HepG2 (cell line): ENCODE data around the gene VAMP5. TPM values are rescaled to one million over a fixed set of nuclear protein-coding genes. Genes with fewer than 3 reads are reported as not detected.

ENCODE experiments used
- ASH2L ChIP-seq: fragments of 300-600, 200-600 bp; sonication (generic); IDR thresholded peaks from 2 replicates; pipeline ENCODE4 v1.7.0; 2017; ENCODE audit warnings: low read depth, mild to moderate bottlenecking, moderate library complexity, mixed read lengths, low read length; ENCODE audit not compliant: insufficient read length
- ATRX ChIP-seq: sonication (generic); formaldehyde crosslinking; IDR thresholded peaks from 2 replicates; pipeline ENCODE4 v1.4.0; 2020; ENCODE audit warnings: missing genetic modification reagents, borderline replicate concordance
- ELF4 ChIP-seq: sonication (generic); formaldehyde crosslinking; IDR thresholded peaks from 2 replicates; pipeline ENCODE4 v1.5.0; 2020; ENCODE audit warnings: missing genetic modification reagents, mild to moderate bottlenecking, moderate library complexity, borderline replicate concordance
- ERF ChIP-seq: IDR thresholded peaks from 2 replicates; pipeline ENCODE4 v1.6.1; 2018; ENCODE audit warnings: missing biosample characterization, missing genetic modification reagents
- HOXA9 ChIP-seq: sonication (generic); formaldehyde crosslinking; IDR thresholded peaks from 2 replicates; pipeline ENCODE4 v1.8.1; 2022; ENCODE audit warnings: missing genetic modification reagents, mild to moderate bottlenecking, moderate library complexity, borderline replicate concordance
- KLF13 ChIP-seq: sonication (generic); formaldehyde crosslinking; IDR thresholded peaks from 2 replicates; pipeline ENCODE4 v1.4.0; 2020; ENCODE audit warnings: mild to moderate bottlenecking, missing genetic modification reagents
- MXD4 ChIP-seq: IDR thresholded peaks from 2 replicates; pipeline ENCODE4 v1.6.1; 2016; ENCODE audit warnings: mild to moderate bottlenecking, missing biosample characterization, missing genetic modification reagents
- MXI1 ChIP-seq: IDR thresholded peaks from 3 replicates; pipeline ENCODE4 v1.6.1; 2012; ENCODE audit warnings: low read depth, low read length, inconsistent platforms, borderline replicate concordance
- SOX5 ChIP-seq: IDR thresholded peaks from 2 replicates; pipeline ENCODE4 v1.6.1; 2016; ENCODE audit warnings: borderline replicate concordance
- ZNF121 ChIP-seq: sonication (generic); formaldehyde crosslinking; IDR thresholded peaks from 2 replicates; pipeline ENCODE4 v1.5.0; 2020; ENCODE audit warnings: mild to moderate bottlenecking, missing genetic modification reagents
- ZNF317 ChIP-seq: sonication (generic); formaldehyde crosslinking; IDR thresholded peaks from 2 replicates; pipeline ENCODE4 v1.5.0; 2020; ENCODE audit warnings: mild to moderate bottlenecking, missing genetic modification reagents
- ZNF329 ChIP-seq: sonication (generic); formaldehyde crosslinking; IDR thresholded peaks from 2 replicates; pipeline ENCODE4 v1.9.0; 2021; ENCODE audit warnings: low read depth, mild to moderate bottlenecking, missing genetic modification reagents
- ZNF737 ChIP-seq: sonication (generic); formaldehyde crosslinking; IDR thresholded peaks from 2 replicates; pipeline ENCODE4 v1.5.0; 2020; ENCODE audit warnings: missing genetic modification reagents, mild to moderate bottlenecking, borderline replicate concordance
- ZNF768 ChIP-seq: sonication (generic); formaldehyde crosslinking; IDR thresholded peaks from 2 replicates; pipeline ENCODE4 v1.4.0; 2020; ENCODE audit warnings: missing genetic modification reagents
- ZSCAN30 ChIP-seq: sonication (generic); formaldehyde crosslinking; IDR thresholded peaks from 2 replicates; pipeline ENCODE4 v1.5.0; 2020; ENCODE audit warnings: mild to moderate bottlenecking, missing genetic modification reagents
- polyA plus RNA-seq, 8 experiments: library from polyadenylated mRNA; depleted of rRNA in 3 of 8; stranded (reverse) in 7 of 8; unstranded in 1 of 8; fragments of >200 nt; fragmentation: Illumina TruSeq in 4 of 8; extraction: Trizol in 4 of 8; gene quantifications; 2 replicates each; pipeline versions ENCODE4 v1.2.1 to v1.2.3, GENCODE V29; 2011 to 2016; ENCODE audit warnings: low read depth in 4 of 8, missing spikeins in 1 of 8, mixed read lengths in 1 of 8; ENCODE audit not compliant: insufficient read depth in 1 of 8
- total RNA-seq, 5 experiments: library from RNA; depleted of rRNA; stranded (reverse); fragments of >200 nt; fragmentation: Illumina TruSeq; extraction: Trizol; gene quantifications; 2 replicates each; pipeline ENCODE4 v1.2.3, GENCODE V29; 2016; ENCODE audit warnings: low read depth in 1 of 5
- TF ChIP-seq, protein P1 (sequence below): sonication (generic); formaldehyde crosslinking; IDR thresholded peaks from 2 replicates; pipeline ENCODE4 v1.4.0; 2020; ENCODE audit warnings: low read depth, mild to moderate bottlenecking, missing genetic modification reagents
- TF ChIP-seq, protein P2 (sequence below): sonication (generic); formaldehyde crosslinking; IDR thresholded peaks from 2 replicates; pipeline ENCODE4 v1.4.0; 2020; ENCODE audit warnings: missing genetic modification reagents
- TF ChIP-seq, protein P3 (sequence below): sonication (generic); formaldehyde crosslinking; IDR thresholded peaks from 2 replicates; pipeline ENCODE4 v1.4.0; 2020; ENCODE audit warnings: mild to moderate bottlenecking, missing genetic modification reagents
- TF ChIP-seq, protein P4 (sequence below): sonication (generic); formaldehyde crosslinking; IDR thresholded peaks from 2 replicates; pipeline ENCODE4 v1.4.0; 2020; ENCODE audit warnings: mild to moderate bottlenecking, missing genetic modification reagents

The VAMP5 gene
- total and polyA plus RNA-seq, 2 of the 13 experiments (the other 11 are each of a cell fraction or from before 2014, with no cell fraction given), result 7.2 to 56.7 TPM

DNA sequence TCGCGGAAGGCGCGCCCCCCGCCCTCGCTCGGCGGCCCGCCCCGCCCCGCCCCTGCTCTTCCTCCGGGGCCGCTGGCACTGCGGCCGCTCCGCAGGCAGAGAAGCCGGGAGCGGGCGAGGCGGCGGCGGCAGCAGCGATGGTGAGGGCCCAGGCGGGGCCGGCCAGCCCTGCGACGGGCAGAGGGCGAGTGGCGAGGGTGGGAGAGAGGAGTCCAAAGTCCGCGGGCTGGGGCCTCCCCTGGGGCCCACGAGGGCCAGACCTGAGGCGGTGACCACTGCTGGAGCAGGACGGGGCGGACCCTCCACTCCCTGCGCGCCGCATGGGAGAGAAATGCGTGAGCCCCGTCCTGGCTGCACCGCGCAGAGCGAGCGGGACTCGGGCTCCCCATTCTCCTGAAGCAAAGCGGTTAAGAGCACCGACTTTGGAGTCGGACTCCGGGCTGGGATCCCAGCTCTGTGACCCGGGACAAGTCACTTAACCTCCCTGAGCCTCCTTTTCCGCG, at the start of gene VAMP5 (continued):
- no peak for TF ChIP-seq KLF13 (CRISPR knock-in tag)
- TF ChIP-seq ELF4 (CRISPR knock-in tag), result no peak
- peak; percentile 53; the same call in 1 of the 2 replicates for TF ChIP-seq ZNF121
- TF ChIP-seq, protein P1, sequence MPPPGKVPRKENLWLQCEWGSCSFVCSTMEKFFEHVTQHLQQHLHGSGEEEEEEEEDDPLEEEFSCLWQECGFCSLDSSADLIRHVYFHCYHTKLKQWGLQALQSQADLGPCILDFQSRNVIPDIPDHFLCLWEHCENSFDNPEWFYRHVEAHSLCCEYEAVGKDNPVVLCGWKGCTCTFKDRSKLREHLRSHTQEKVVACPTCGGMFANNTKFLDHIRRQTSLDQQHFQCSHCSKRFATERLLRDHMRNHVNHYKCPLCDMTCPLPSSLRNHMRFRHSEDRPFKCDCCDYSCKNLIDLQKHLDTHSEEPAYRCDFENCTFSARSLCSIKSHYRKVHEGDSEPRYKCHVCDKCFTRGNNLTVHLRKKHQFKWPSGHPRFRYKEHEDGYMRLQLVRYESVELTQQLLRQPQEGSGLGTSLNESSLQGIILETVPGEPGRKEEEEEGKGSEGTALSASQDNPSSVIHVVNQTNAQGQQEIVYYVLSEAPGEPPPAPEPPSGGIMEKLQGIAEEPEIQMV (CRISPR knock-in tag), result peak; percentile 68
- no peak for TF ChIP-seq ATRX (CRISPR knock-in tag)
- TF ChIP-seq MXI1, result peak; percentile 78; the same call in 2 of the 3 replicates
- TF ChIP-seq ERF (CRISPR knock-in tag), result peak; percentile 26
- TF ChIP-seq ASH2L, result peak; percentile 97
- TF ChIP-seq ZNF329 (CRISPR knock-in tag), result peak; percentile 55; the same call in 1 of the 2 replicates
- TF ChIP-seq ZNF768 (CRISPR knock-in tag), result peak; percentile 97
- TF ChIP-seq, protein P2, sequence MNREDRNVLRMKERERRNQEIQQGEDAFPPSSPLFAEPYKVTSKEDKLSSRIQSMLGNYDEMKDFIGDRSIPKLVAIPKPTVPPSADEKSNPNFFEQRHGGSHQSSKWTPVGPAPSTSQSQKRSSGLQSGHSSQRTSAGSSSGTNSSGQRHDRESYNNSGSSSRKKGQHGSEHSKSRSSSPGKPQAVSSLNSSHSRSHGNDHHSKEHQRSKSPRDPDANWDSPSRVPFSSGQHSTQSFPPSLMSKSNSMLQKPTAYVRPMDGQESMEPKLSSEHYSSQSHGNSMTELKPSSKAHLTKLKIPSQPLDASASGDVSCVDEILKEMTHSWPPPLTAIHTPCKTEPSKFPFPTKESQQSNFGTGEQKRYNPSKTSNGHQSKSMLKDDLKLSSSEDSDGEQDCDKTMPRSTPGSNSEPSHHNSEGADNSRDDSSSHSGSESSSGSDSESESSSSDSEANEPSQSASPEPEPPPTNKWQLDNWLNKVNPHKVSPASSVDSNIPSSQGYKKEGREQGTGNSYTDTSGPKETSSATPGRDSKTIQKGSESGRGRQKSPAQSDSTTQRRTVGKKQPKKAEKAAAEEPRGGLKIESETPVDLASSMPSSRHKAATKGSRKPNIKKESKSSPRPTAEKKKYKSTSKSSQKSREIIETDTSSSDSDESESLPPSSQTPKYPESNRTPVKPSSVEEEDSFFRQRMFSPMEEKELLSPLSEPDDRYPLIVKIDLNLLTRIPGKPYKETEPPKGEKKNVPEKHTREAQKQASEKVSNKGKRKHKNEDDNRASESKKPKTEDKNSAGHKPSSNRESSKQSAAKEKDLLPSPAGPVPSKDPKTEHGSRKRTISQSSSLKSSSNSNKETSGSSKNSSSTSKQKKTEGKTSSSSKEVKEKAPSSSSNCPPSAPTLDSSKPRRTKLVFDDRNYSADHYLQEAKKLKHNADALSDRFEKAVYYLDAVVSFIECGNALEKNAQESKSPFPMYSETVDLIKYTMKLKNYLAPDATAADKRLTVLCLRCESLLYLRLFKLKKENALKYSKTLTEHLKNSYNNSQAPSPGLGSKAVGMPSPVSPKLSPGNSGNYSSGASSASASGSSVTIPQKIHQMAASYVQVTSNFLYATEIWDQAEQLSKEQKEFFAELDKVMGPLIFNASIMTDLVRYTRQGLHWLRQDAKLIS (CRISPR knock-in tag), result no peak; the same call in 1 of the 2 replicates
- TF ChIP-seq, protein P3, sequence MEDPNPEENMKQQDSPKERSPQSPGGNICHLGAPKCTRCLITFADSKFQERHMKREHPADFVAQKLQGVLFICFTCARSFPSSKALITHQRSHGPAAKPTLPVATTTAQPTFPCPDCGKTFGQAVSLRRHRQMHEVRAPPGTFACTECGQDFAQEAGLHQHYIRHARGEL (CRISPR knock-in tag), result no peak
- peak; percentile 50; the same call in 1 of the 2 replicates for TF ChIP-seq ZNF317 (CRISPR knock-in tag)
- no peak for TF ChIP-seq SOX5 (CRISPR knock-in tag)
- TF ChIP-seq MXD4, result peak; percentile 89
- TF ChIP-seq HOXA9 (CRISPR knock-in tag), result peak; percentile 64; the same call in 1 of the 2 replicates
- TF ChIP-seq, protein P4, sequence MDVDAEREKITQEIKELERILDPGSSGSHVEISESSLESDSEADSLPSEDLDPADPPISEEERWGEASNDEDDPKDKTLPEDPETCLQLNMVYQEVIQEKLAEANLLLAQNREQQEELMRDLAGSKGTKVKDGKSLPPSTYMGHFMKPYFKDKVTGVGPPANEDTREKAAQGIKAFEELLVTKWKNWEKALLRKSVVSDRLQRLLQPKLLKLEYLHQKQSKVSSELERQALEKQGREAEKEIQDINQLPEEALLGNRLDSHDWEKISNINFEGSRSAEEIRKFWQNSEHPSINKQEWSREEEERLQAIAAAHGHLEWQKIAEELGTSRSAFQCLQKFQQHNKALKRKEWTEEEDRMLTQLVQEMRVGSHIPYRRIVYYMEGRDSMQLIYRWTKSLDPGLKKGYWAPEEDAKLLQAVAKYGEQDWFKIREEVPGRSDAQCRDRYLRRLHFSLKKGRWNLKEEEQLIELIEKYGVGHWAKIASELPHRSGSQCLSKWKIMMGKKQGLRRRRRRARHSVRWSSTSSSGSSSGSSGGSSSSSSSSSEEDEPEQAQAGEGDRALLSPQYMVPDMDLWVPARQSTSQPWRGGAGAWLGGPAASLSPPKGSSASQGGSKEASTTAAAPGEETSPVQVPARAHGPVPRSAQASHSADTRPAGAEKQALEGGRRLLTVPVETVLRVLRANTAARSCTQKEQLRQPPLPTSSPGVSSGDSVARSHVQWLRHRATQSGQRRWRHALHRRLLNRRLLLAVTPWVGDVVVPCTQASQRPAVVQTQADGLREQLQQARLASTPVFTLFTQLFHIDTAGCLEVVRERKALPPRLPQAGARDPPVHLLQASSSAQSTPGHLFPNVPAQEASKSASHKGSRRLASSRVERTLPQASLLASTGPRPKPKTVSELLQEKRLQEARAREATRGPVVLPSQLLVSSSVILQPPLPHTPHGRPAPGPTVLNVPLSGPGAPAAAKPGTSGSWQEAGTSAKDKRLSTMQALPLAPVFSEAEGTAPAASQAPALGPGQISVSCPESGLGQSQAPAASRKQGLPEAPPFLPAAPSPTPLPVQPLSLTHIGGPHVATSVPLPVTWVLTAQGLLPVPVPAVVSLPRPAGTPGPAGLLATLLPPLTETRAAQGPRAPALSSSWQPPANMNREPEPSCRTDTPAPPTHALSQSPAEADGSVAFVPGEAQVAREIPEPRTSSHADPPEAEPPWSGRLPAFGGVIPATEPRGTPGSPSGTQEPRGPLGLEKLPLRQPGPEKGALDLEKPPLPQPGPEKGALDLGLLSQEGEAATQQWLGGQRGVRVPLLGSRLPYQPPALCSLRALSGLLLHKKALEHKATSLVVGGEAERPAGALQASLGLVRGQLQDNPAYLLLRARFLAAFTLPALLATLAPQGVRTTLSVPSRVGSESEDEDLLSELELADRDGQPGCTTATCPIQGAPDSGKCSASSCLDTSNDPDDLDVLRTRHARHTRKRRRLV, result peak; percentile 44; the same call in 1 of the 2 replicates
- no peak for TF ChIP-seq ZSCAN30 (CRISPR knock-in tag)
- TF ChIP-seq ZNF737, result no peak
